Measurements from ENCODE around the gene MXRA7. TPM values are rescaled to one million over a fixed set of nuclear protein-coding genes. Genes with fewer than 3 reads are reported as not detected.

MXRA7 gene
- total RNA-seq, 1 donor from 2014 or later: 55.4 TPM

DNA sequence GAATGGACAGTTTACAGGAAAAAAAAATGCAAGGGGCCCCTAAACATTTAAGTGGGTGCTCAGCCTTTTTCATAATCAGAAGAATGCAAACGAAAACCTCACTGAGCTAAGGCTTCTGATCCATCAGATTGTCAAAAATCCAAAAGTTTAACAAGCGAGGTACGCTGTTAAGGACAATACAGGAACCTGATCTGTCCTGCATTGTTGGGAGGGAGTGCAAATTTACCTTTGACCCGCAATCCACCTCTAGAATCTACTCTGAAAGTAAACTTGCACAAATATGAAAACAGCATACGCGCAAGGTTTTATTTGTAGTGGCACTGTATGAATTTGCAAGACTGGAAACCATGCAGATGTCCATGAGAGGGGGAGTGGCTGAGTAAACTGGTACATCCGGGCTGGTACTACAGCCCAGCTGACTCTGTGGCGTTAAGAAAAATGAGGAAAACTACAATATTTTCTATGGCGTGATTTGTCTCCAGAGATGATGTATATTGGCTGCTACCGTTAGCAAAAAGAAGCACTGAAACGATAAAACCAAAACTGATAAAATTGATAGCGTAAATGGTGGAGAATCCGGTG is 38.4 kb downstream of the MXRA7 start:
- Mint-ChIP-seq H3K36me3 (peaks cover 3% of the 10 kb centered on the region), H3K27ac (peak overlapping the region; percentile 26), H3K4me1 (peaks cover 21% of the 10 kb centered on the region), H3K4me3 (peak overlapping the region; percentile 95), H3K9me3 (peaks cover 2% of the 10 kb centered on the region), H3K27me3 (ENCODE audit: insufficient read depth, low read depth) (peaks cover 5% of the 10 kb centered on the region)
- Histone ChIP-seq H3K27ac (no peak overlapping the region), H3K4me3 (peak overlapping the region; percentile 70), H3F3A (ENCODE audit: low read depth) (peaks cover 15% of the 10 kb centered on the region), H3K36me3 (no peaks in the 10 kb centered on the region), H3K4me1 (peaks cover 9% of the 10 kb centered on the region), H3K27me3 (no peaks in the 10 kb centered on the region), H4K20me1 (ENCODE audit: low read depth) (no peaks in the 10 kb centered on the region), H3K9ac (peak overlapping the region; percentile 58), H2AFZ (replicated peaks) (peak overlapping the region; percentile 79), H3K4me2 (peak overlapping the region; percentile 90), H3K79me2 (ENCODE audit: low read depth) (peaks cover 6% of the 10 kb centered on the region), H3K9me3 (ENCODE audit: low read depth) (no peaks in the 10 kb centered on the region)
- no peak for DNase-seq (ENCODE audit: low spot score)
- TF ChIP-seq, protein P1, sequence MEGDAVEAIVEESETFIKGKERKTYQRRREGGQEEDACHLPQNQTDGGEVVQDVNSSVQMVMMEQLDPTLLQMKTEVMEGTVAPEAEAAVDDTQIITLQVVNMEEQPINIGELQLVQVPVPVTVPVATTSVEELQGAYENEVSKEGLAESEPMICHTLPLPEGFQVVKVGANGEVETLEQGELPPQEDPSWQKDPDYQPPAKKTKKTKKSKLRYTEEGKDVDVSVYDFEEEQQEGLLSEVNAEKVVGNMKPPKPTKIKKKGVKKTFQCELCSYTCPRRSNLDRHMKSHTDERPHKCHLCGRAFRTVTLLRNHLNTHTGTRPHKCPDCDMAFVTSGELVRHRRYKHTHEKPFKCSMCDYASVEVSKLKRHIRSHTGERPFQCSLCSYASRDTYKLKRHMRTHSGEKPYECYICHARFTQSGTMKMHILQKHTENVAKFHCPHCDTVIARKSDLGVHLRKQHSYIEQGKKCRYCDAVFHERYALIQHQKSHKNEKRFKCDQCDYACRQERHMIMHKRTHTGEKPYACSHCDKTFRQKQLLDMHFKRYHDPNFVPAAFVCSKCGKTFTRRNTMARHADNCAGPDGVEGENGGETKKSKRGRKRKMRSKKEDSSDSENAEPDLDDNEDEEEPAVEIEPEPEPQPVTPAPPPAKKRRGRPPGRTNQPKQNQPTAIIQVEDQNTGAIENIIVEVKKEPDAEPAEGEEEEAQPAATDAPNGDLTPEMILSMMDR (IDR thresholded peaks at IDR 0.05): no peak
- TF ChIP-seq EZH2 (IDR thresholded peaks at IDR 0.05): no peak
- TF ChIP-seq EZH2phosphoT487 (IDR thresholded peaks at IDR 0.05): no peak

DNA sequence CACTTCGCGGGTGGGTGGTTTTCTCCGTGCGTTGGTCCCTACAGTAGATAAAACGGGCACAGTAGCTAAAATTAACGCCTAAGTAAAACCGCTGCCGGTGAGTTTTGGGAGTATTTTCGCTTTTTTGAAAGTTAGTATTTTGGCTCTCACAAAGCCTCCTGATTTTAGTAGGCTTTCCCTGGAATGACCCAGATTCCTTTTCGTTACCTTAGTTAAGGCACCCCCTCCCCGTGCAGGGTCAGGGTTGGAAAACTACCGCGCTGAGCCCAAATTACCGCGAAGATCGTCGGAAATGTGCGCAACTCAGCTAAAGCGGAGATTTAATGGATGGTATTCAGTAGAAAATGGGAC is 38.9 kb downstream of the MXRA7 start:
- H3K9me3 ChIP-seq (ENCODE audit: low read depth): no peaks in the 10 kb centered on the region
- H3K27me3 ChIP-seq: no peaks in the 10 kb centered on the region
- H3F3A ChIP-seq (ENCODE audit: low read depth): peaks cover 15% of the 10 kb centered on the region
- H3K4me1 Mint-ChIP-seq: peaks cover 21% of the 10 kb centered on the region
- H3K4me1 ChIP-seq: peaks cover 9% of the 10 kb centered on the region
- peaks cover 6% of the 10 kb centered on the region for H3K79me2 ChIP-seq (ENCODE audit: low read depth)
- H3K36me3 ChIP-seq: no peaks in the 10 kb centered on the region
- H3K9me3 Mint-ChIP-seq: peaks cover 2% of the 10 kb centered on the region
- H4K20me1 ChIP-seq (ENCODE audit: low read depth): no peaks in the 10 kb centered on the region
- DNase-seq (ENCODE audit: low spot score): no peak
- peak overlapping the region; percentile 86 for H3K27ac Mint-ChIP-seq
- H3K9ac ChIP-seq: peak overlapping the region; percentile 58
- H3K27ac ChIP-seq: no peak overlapping the region
- peak overlapping the region; percentile 70 for H3K4me3 ChIP-seq
- H3K4me2 ChIP-seq: peak overlapping the region; percentile 90
- H2AFZ ChIP-seq (replicated peaks): peak overlapping the region; percentile 79
- H3K36me3 Mint-ChIP-seq: peaks cover 3% of the 10 kb centered on the region
- peaks cover 5% of the 10 kb centered on the region for H3K27me3 Mint-ChIP-seq (ENCODE audit: insufficient read depth, low read depth)
- H3K4me3 Mint-ChIP-seq: peak overlapping the region; percentile 95
- TF ChIP-seq EZH2 (IDR thresholded peaks at IDR 0.05) (no peak), EZH2phosphoT487 (IDR thresholded peaks at IDR 0.05) (no peak)
- TF ChIP-seq, protein P1 (IDR thresholded peaks at IDR 0.05): no peak

DNA sequence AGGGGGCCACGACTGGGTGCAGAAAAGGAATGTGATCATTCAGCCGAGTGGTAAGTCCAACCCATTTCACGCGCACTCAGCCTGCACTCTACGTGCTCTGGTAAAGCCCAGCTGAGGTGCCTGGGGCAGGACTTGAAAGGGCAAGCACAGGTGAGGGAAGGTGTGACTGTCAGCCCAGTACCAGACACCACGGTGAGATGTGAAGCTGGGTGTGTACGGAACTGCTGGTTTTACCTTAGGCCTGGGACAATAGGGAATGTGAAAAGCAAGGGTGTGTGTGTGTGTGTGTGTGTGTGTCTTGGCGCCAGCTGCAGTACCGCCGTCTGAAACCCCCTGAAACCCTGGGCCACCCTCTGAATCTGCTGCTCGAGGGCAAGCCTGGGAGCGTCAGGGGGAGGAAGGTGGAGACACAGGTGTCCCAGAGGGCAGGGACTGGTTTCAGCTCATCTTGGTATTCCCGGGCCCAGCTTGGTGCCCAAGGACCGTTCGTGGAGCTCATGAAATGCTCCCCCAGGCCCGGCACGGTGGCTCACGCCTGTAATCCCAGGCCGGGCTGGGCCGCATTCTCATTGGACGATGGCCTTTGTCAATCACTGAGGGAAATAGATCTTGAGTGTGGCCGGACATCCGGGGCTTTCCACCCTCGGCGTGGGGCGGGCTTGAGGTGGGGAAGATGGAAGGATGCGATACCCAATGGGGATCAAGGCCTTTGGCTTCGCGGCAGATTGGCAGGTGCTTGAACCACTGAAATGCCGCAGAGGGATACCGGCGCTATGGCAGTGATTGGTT is 39.4 kb downstream of the MXRA7 start:
- Histone ChIP-seq H3K4me2 (peak overlapping the region; percentile 90), H3K79me2 (ENCODE audit: low read depth) (peaks cover 6% of the 10 kb centered on the region), H3K4me3 (peak overlapping the region; percentile 70), H3K27ac (no peak overlapping the region), H3K36me3 (no peaks in the 10 kb centered on the region), H3K27me3 (no peaks in the 10 kb centered on the region), H4K20me1 (ENCODE audit: low read depth) (no peaks in the 10 kb centered on the region), H3K9ac (no peak overlapping the region), H3K9me3 (ENCODE audit: low read depth) (no peaks in the 10 kb centered on the region), H3F3A (ENCODE audit: low read depth) (peaks cover 15% of the 10 kb centered on the region), H3K4me1 (peaks cover 9% of the 10 kb centered on the region), H2AFZ (replicated peaks) (peak overlapping the region; percentile 79)
- Mint-ChIP-seq H3K4me1 (peaks cover 21% of the 10 kb centered on the region), H3K27ac (peak overlapping the region; percentile 86), H3K9me3 (peaks cover 2% of the 10 kb centered on the region), H3K4me3 (peak overlapping the region; percentile 95), H3K36me3 (peaks cover 3% of the 10 kb centered on the region), H3K27me3 (ENCODE audit: insufficient read depth, low read depth) (peaks cover 5% of the 10 kb centered on the region)
- DNase-seq (ENCODE audit: low spot score): peak; percentile 100
- TF ChIP-seq EZH2 (IDR thresholded peaks at IDR 0.05): no peak
- TF ChIP-seq, protein P1 (IDR thresholded peaks at IDR 0.05): no peak
- no peak for TF ChIP-seq EZH2phosphoT487 (IDR thresholded peaks at IDR 0.05)
